ENCODE measurements around the gene ERICH6B.

The ERICH6B gene

DNA sequence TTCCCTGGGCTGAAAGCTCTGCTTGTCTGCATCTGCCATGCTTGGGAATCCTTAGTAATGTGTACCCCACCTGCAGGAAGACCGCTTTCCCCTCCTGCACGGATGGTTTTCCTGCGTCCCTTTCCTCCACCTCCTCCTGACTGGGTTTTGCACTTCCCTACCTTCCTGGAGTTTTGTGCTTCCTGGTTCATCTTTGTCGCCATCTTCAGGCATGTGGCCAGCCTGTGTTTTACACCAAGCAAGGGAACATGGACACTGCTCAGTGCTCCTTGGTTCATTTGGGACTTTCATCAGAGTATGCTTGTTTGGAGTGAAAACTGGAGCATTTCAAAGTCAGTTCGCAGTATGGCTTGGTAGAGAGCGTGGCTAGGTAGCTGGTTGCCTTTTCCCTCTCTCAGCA, 30.7 kb downstream of the ERICH6B start:
- Histone ChIP-seq H3K27ac (no peak overlapping the region), H3K9me3 (0 out of 2 replicates have a peak, but pooled peaks cover 4% of the 10 kb centered on the region), H3K4me3 (no peak overlapping the region), H3K36me3 (no peaks in the 10 kb centered on the region), H3K27me3 (no peaks in the 10 kb centered on the region), H3K4me1 (no peaks in the 10 kb centered on the region), H4K20me1 (no peaks in the 10 kb centered on the region), H3K4me2 (no peak overlapping the region), H3K9ac (no peak overlapping the region)
- TF ChIP-seq Cebpa-rat (IDR thresholded peaks at IDR 0.05): no peak

- Histone ChIP-seq H3K36me3 (no peaks in the 10 kb centered on the region), H3K4me3 (no peak overlapping the region), H3K4me1 (no peaks in the 10 kb centered on the region), H3K9ac (no peak overlapping the region), H3K27me3 (no peaks in the 10 kb centered on the region), H4K20me1 (no peaks in the 10 kb centered on the region), H3K4me2 (no peak overlapping the region), H3K27ac (no peak overlapping the region), H3K9me3 (0 out of 2 replicates have a peak, but pooled peaks cover 4% of the 10 kb centered on the region)
- no peak for TF ChIP-seq Cebpa-rat (IDR thresholded peaks at IDR 0.05)
These were observed 33.0 kb downstream of the ERICH6B start for GRCh38 chr13:45582408-45583076.

DNA sequence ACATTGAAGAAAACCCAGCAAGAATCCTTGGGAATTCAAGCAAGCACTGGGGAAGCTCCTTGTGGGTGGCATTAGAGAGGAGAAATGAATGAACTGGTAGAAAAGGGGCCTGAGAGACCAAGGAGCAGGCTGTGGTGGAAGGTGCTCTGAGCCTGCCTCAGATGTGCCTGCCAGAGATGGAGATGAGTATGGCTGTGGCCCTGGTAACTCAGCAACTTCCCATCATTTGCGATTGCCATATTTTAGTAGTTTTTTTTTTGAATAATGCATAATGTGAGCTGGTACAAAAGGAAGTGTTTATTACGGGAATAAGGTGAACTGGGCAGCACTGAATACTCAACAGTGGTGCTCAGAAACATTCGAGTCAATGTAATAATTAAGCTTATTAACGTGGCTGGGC, 39.1 kb downstream of the ERICH6B start:
- H3K27ac ChIP-seq: no peak overlapping the region
- no peaks in the 10 kb centered on the region for H3K27me3 ChIP-seq

DNA sequence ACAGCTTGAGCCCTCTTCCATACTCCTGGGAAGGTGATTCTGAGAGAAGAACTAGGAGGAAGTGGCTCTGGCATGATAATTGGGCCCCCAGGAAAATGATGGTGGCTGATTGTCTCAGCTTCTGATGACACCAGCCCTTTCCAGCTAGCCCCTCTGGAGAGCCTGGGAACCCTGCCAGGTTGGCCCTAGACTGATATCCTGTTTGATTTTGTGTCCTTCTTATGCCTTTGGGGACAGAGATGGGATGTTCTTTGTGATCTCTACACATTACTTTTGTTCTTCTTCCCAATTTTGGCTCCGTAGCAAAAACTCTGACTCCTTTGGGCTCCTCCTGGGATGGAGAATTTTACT, 39.7 kb downstream of the ERICH6B start:
- no peak overlapping the region for H3K4me3 ChIP-seq
- H3K9ac ChIP-seq: no peak overlapping the region
- no peaks in the 10 kb centered on the region for H3K4me1 ChIP-seq
- H3K27me3 ChIP-seq: no peaks in the 10 kb centered on the region
- no peak overlapping the region for H3K4me2 ChIP-seq
- no peak for TF ChIP-seq Cebpa-rat (IDR thresholded peaks at IDR 0.05)
- no peaks in the 10 kb centered on the region for H3K36me3 ChIP-seq
- no peaks in the 10 kb centered on the region for H3K9me3 ChIP-seq
- no peaks in the 10 kb centered on the region for H4K20me1 ChIP-seq
- H3K27ac ChIP-seq: no peak overlapping the region

More for the DNA sequence above, 39.1 kb downstream of the ERICH6B start:
- Histone ChIP-seq H3K4me1 (no peaks in the 10 kb centered on the region), H3K9ac (no peak overlapping the region), H3K4me2 (no peak overlapping the region), H3K9me3 (no peaks in the 10 kb centered on the region), H3K4me3 (no peak overlapping the region), H4K20me1 (no peaks in the 10 kb centered on the region), H3K36me3 (no peaks in the 10 kb centered on the region)
- no peak for TF ChIP-seq Cebpa-rat (IDR thresholded peaks at IDR 0.05)

GRCh38 chr13:45575146-45575829, 40.3 kb downstream of the ERICH6B start:
- no peak overlapping the region for H3K9ac ChIP-seq
- H3K4me2 ChIP-seq: no peak overlapping the region
- H3K4me1 ChIP-seq: no peaks in the 10 kb centered on the region
- H3K9me3 ChIP-seq: no peaks in the 10 kb centered on the region
- no peak overlapping the region for H3K4me3 ChIP-seq
- no peaks in the 10 kb centered on the region for H3K36me3 ChIP-seq
- H3K27me3 ChIP-seq: no peaks in the 10 kb centered on the region
- TF ChIP-seq Cebpa-rat (IDR thresholded peaks at IDR 0.05): no peak
- H4K20me1 ChIP-seq: no peaks in the 10 kb centered on the region
- H3K27ac ChIP-seq: no peak overlapping the region

- Histone ChIP-seq H3K36me3 (no peaks in the 10 kb centered on the region), H4K20me1 (no peaks in the 10 kb centered on the region), H3K27ac (no peak overlapping the region), H3K4me3 (no peak overlapping the region), H3K9ac (no peak overlapping the region), H3K4me1 (no peaks in the 10 kb centered on the region), H3K4me2 (no peak overlapping the region), H3K9me3 (peaks cover 13% of the 10 kb centered on the region), H3K27me3 (no peaks in the 10 kb centered on the region)
- TF ChIP-seq Cebpa-rat (IDR thresholded peaks at IDR 0.05): no peak
These were observed 50.2 kb downstream of the ERICH6B start for GRCh38 chr13:45565331-45565730.

GRCh38 chr13:45564133-45564776, 51.3 kb downstream of the ERICH6B start:
- Histone ChIP-seq H4K20me1 (no peaks in the 10 kb centered on the region), H3K9me3 (peaks cover 13% of the 10 kb centered on the region), H3K4me1 (no peaks in the 10 kb centered on the region), H3K4me3 (no peak overlapping the region), H3K9ac (no peak overlapping the region), H3K27ac (no peak overlapping the region), H3K36me3 (no peaks in the 10 kb centered on the region), H3K27me3 (no peaks in the 10 kb centered on the region), H3K4me2 (no peak overlapping the region)
- no peak for TF ChIP-seq Cebpa-rat (IDR thresholded peaks at IDR 0.05)

DNA sequence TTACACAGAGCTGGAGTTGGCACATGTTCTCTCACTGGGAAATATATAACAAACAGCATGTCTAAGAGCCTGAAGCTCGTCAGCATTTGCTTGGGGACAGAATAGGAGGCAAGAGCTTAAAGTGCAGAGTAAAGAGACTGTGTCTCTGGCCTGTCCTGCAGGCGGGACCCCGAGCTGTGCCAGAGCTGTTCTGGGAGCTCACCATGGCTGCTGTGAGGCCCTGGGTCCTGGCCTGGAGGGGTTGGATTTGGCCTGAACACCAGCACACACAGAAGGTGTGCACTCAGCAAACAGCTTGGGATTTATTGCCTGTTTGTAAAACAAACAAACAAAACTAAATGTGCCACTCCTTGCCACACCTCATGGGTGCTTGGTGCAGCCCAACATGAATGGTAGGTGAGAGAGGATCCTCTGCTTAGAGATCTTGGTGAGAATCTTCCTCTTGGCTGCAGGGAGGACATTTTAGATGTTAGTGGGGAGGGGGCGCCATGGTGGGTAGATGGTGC, 60.9 kb downstream of the ERICH6B start:
- no peaks in the 10 kb centered on the region for H3K27me3 ChIP-seq
- peaks cover 4% of the 10 kb centered on the region; the same call in 1 of the 2 replicates for H3K9me3 ChIP-seq

DNA sequence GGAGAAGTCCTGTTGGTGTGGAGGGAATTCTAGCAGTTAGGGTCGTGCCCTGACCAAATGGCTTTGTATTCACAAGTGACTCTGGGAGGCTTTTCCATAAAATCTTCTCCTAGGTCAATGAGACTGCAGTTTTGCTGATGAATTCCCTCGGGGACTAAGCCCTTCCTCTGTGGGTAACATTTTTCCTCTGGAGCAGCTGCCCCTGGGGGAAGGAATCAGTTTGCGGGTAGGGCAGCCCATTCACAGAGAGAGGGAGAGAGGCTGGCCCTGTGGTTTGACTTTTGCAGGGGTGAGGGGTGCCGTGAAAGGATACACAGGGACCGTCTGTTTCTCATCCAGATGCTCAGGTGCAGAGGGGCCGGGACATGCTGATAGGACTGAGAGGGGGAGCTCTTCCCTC, 67.3 kb downstream of the ERICH6B start:
- no peaks in the 10 kb centered on the region for H3K36me3 ChIP-seq
- H3K4me2 ChIP-seq: peak overlapping the region; percentile 59
- peaks cover 26% of the 10 kb centered on the region for H3K4me1 ChIP-seq
- H3K9me3 ChIP-seq: no peaks in the 10 kb centered on the region
- H3K4me3 ChIP-seq: no peak overlapping the region
- no peaks in the 10 kb centered on the region for H4K20me1 ChIP-seq
- no peak overlapping the region; the same call in 1 of the 2 replicates for H3K27ac ChIP-seq
- H3K27me3 ChIP-seq: no peaks in the 10 kb centered on the region
- no peak for TF ChIP-seq Cebpa-rat (IDR thresholded peaks at IDR 0.05)
- no peak overlapping the region for H3K9ac ChIP-seq

More for the DNA sequence above, 60.9 kb downstream of the ERICH6B start:
- no peak for TF ChIP-seq Cebpa-rat (IDR thresholded peaks at IDR 0.05)
- H3K4me1 ChIP-seq: no peaks in the 10 kb centered on the region
- no peak overlapping the region for H3K4me3 ChIP-seq
- H3K4me2 ChIP-seq: no peak overlapping the region
- no peak overlapping the region for H3K9ac ChIP-seq
- no peak overlapping the region for H3K27ac ChIP-seq
- no peaks in the 10 kb centered on the region for H4K20me1 ChIP-seq
- H3K36me3 ChIP-seq: no peaks in the 10 kb centered on the region

DNA sequence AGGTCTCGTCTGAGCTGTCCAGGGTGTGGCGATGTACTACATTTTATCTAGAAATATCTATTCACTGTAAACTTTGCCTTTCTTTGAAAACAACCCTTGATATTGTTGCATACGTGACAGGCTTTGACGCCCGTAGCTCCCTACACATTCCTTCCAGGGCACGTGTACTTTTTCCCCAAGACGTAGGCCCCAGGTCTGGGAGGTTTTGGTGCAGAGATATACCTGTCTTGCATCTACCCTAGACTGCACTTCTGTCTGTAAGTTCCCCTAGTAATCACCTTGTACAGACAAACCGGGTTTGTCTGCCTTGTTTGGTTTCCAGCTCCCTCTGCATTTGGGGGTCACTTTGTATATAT, 69.2 kb downstream of the ERICH6B start:
- no peaks in the 10 kb centered on the region for H3K36me3 ChIP-seq
- H3K9me3 ChIP-seq: no peaks in the 10 kb centered on the region
- no peaks in the 10 kb centered on the region for H3K27me3 ChIP-seq
- H3K4me1 ChIP-seq: peaks cover 31% of the 10 kb centered on the region
- H4K20me1 ChIP-seq: no peaks in the 10 kb centered on the region
- TF ChIP-seq Cebpa-rat (IDR thresholded peaks at IDR 0.05): no peak
- H3K4me3 ChIP-seq: no peak overlapping the region
- peak overlapping the region; percentile 47 for H3K4me2 ChIP-seq
- H3K27ac ChIP-seq: no peak overlapping the region
- H3K9ac ChIP-seq: no peak overlapping the region
